WTC11 (cell line): ENCODE measurements around the gene ZC3H12A. TPM values are rescaled to one million over a fixed set of nuclear protein-coding genes. Genes with fewer than 3 reads are reported as not detected.

ENCODE experiments used
- ATAC-seq: fragments of 200-7000 bp; cut with Tn5 transposase; 2 replicates; pipeline ENCODE4 v1.10.0; 2021; ENCODE audit warnings: mild to moderate bottlenecking, moderate library complexity
- CTCF ChIA-PET: fragments of 300-600 bp; sonication (Branson Sonifier 250); formaldehyde crosslinking; loops from one replicate; lab custom pipeline; 2021; ENCODE audit warnings: antibody characterized with exemption; lab: Charles Lee
- POLR2A ChIA-PET: fragments of 350-600 bp; sonication (Branson Sonifier 250); formaldehyde crosslinking; loops from one replicate; lab custom pipeline; 2021; ENCODE audit warnings: antibody characterized with exemption; lab: Charles Lee
- DNase-seq: peaks from one replicate; pipeline ENCODE4 v3.0.0; 2021; ENCODE audit warnings: low spot score
- H3K27ac Mint-ChIP-seq: 2 replicates; pipeline ENCODE4 v1.8.0; 2021; ENCODE audit warnings: mixed read lengths
- H3K27me3 Mint-ChIP-seq: 2 replicates; pipeline ENCODE4 v1.8.0; 2021; ENCODE audit warnings: low read depth, mild to moderate bottlenecking, moderate library complexity, mixed read lengths
- H3K36me3 Mint-ChIP-seq: 2 replicates; pipeline ENCODE4 v1.8.0; 2021; ENCODE audit warnings: mixed read lengths
- H3K4me1 Mint-ChIP-seq: 2 replicates; pipeline ENCODE4 v1.8.0; 2022; ENCODE audit warnings: mixed read lengths
- H3K4me3 Mint-ChIP-seq: 2 replicates; pipeline ENCODE4 v1.8.0; 2021; ENCODE audit warnings: mild to moderate bottlenecking, moderate library complexity, mixed read lengths
- H3K9me3 Mint-ChIP-seq: 2 replicates; pipeline ENCODE4 v1.8.0; 2021; ENCODE audit warnings: mixed read lengths
- ATF1 ChIP-seq: sonication (generic); formaldehyde crosslinking; IDR thresholded peaks from 2 replicates; pipeline ENCODE4 v1.8.1; 2023; ENCODE audit warnings: mild to moderate bottlenecking, moderate library complexity, missing genetic modification reagents
- ATF6 ChIP-seq: sonication (generic); formaldehyde crosslinking; IDR thresholded peaks from 2 replicates; pipeline ENCODE4 v1.8.1; 2023; ENCODE audit warnings: mild to moderate bottlenecking, missing genetic modification reagents
- ELF4 ChIP-seq: sonication (generic); formaldehyde crosslinking; IDR thresholded peaks from 2 replicates; pipeline ENCODE4 v1.8.1; 2022; ENCODE audit warnings: low read depth, mild to moderate bottlenecking, moderate library complexity, missing genetic modification reagents
- FOXP1 ChIP-seq: sonication (generic); formaldehyde crosslinking; IDR thresholded peaks from 2 replicates; pipeline ENCODE4 v1.8.0; 2022; ENCODE audit warnings: missing genetic modification reagents, mild to moderate bottlenecking, moderate library complexity, borderline replicate concordance
- IRF1 ChIP-seq: sonication (generic); formaldehyde crosslinking; IDR thresholded peaks from 2 replicates; pipeline ENCODE4 v1.8.0; 2023; ENCODE audit warnings: missing genetic modification reagents
- IRF2 ChIP-seq: sonication (generic); formaldehyde crosslinking; IDR thresholded peaks from 2 replicates; pipeline ENCODE4 v1.8.0; 2022; ENCODE audit warnings: low read depth, missing genetic modification reagents, borderline replicate concordance
- JUN ChIP-seq: sonication (generic); formaldehyde crosslinking; IDR thresholded peaks from 2 replicates; pipeline ENCODE4 v1.8.0; 2023; ENCODE audit warnings: mild to moderate bottlenecking, missing genetic modification reagents
- MAX ChIP-seq: sonication (generic); formaldehyde crosslinking; IDR thresholded peaks from 2 replicates; pipeline ENCODE4 v1.8.0; 2022; ENCODE audit warnings: mild to moderate bottlenecking, missing genetic modification reagents
- NFATC4 ChIP-seq: fragments of 250-450 bp; sonication (Bioruptor Pico); IDR thresholded peaks from 2 replicates; pipeline ENCODE4 v1.9.0; 2021; ENCODE audit warnings: mild to moderate bottlenecking
- NFYB ChIP-seq: sonication (generic); formaldehyde crosslinking; conservative IDR thresholded peaks from 2 replicates; pipeline ENCODE4 v1.8.0; 2022; ENCODE audit warnings: low read depth, missing genetic modification reagents
- NR1H2 ChIP-seq: sonication (generic); formaldehyde crosslinking; IDR thresholded peaks from 2 replicates; pipeline ENCODE4 v1.9.0; 2021; ENCODE audit warnings: mild to moderate bottlenecking, moderate library complexity, missing genetic modification reagents
- PRRX2 ChIP-seq: fragments of 250-450 bp; sonication (Bioruptor Pico); IDR thresholded peaks from 2 replicates; pipeline ENCODE4 v1.8.0; 2021; ENCODE audit warnings: mild to moderate bottlenecking
- ZNF232 ChIP-seq: sonication (generic); formaldehyde crosslinking; IDR thresholded peaks from 2 replicates; pipeline ENCODE4 v1.8.0; 2022; ENCODE audit warnings: mild to moderate bottlenecking, missing genetic modification reagents
- ZNF263 ChIP-seq: sonication (generic); formaldehyde crosslinking; IDR thresholded peaks from 2 replicates; pipeline ENCODE4 v1.8.1; 2022; ENCODE audit warnings: low read depth, mild to moderate bottlenecking, moderate library complexity, missing genetic modification reagents
- ZNF317 ChIP-seq: sonication (generic); formaldehyde crosslinking; IDR thresholded peaks from 2 replicates; pipeline ENCODE4 v1.8.1; 2023; ENCODE audit warnings: low read depth, mild to moderate bottlenecking, moderate library complexity, missing genetic modification reagents, borderline replicate concordance
- total RNA-seq: library from RNA; stranded (reverse); gene quantifications from 3 replicates; pipeline ENCODE4 v1.2.3, GENCODE V29; 2021
- TF ChIP-seq, protein P1 (sequence below): fragments of 250-450 bp; sonication (Bioruptor Pico); IDR thresholded peaks from 2 replicates; pipeline ENCODE4 v1.9.0; 2021; ENCODE audit warnings: mild to moderate bottlenecking, borderline replicate concordance
- TF ChIP-seq, protein P2 (sequence below): sonication (generic); formaldehyde crosslinking; conservative IDR thresholded peaks from 2 replicates; pipeline ENCODE4 v1.8.1; 2023; ENCODE audit warnings: mild to moderate bottlenecking, low read depth, missing genetic modification reagents, moderate library complexity

The ZC3H12A gene
- total RNA-seq, 1 experiment from 2014 or later, result 10.9 TPM

DNA sequence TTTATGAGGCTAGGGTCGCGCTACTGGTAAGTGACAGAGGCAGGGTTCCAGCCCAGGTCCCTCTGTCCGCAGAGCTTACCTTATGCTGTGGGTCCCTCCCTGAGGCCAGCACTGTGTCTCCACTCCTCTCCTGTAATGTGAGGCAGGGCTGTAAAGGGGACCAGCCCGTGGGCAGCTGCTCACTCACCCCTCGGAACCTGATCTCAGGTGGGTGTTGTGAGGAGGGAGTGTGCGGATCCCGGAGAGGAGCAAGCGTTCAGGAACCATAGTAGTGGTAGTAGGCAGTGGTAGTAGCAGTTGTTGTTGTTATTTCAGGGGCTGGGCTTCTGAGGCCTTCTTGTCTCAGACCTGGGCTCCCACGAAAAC lies 1.7 kb downstream of the ZC3H12A start:
- H3K4me1 Mint-ChIP-seq, result peaks cover 57% of the 10 kb centered on the region
- ATAC-seq (no peak), DNase-seq (no peak)
- no peak for TF ChIP-seq PRRX2 (CRISPR knock-in tag)
- no peak for TF ChIP-seq ZNF317
- no peak for TF ChIP-seq NFATC4 (CRISPR knock-in tag)
- TF ChIP-seq ZNF263 (CRISPR knock-in tag), result no peak
- TF ChIP-seq FOXP1 (CRISPR knock-in tag), result no peak
- TF ChIP-seq ZNF232 (CRISPR knock-in tag), result no peak
- TF ChIP-seq, protein P1, sequence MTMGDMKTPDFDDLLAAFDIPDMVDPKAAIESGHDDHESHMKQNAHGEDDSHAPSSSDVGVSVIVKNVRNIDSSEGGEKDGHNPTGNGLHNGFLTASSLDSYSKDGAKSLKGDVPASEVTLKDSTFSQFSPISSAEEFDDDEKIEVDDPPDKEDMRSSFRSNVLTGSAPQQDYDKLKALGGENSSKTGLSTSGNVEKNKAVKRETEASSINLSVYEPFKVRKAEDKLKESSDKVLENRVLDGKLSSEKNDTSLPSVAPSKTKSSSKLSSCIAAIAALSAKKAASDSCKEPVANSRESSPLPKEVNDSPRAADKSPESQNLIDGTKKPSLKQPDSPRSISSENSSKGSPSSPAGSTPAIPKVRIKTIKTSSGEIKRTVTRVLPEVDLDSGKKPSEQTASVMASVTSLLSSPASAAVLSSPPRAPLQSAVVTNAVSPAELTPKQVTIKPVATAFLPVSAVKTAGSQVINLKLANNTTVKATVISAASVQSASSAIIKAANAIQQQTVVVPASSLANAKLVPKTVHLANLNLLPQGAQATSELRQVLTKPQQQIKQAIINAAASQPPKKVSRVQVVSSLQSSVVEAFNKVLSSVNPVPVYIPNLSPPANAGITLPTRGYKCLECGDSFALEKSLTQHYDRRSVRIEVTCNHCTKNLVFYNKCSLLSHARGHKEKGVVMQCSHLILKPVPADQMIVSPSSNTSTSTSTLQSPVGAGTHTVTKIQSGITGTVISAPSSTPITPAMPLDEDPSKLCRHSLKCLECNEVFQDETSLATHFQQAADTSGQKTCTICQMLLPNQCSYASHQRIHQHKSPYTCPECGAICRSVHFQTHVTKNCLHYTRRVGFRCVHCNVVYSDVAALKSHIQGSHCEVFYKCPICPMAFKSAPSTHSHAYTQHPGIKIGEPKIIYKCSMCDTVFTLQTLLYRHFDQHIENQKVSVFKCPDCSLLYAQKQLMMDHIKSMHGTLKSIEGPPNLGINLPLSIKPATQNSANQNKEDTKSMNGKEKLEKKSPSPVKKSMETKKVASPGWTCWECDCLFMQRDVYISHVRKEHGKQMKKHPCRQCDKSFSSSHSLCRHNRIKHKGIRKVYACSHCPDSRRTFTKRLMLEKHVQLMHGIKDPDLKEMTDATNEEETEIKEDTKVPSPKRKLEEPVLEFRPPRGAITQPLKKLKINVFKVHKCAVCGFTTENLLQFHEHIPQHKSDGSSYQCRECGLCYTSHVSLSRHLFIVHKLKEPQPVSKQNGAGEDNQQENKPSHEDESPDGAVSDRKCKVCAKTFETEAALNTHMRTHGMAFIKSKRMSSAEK (CRISPR knock-in tag), result no peak
- TF ChIP-seq, protein P2, sequence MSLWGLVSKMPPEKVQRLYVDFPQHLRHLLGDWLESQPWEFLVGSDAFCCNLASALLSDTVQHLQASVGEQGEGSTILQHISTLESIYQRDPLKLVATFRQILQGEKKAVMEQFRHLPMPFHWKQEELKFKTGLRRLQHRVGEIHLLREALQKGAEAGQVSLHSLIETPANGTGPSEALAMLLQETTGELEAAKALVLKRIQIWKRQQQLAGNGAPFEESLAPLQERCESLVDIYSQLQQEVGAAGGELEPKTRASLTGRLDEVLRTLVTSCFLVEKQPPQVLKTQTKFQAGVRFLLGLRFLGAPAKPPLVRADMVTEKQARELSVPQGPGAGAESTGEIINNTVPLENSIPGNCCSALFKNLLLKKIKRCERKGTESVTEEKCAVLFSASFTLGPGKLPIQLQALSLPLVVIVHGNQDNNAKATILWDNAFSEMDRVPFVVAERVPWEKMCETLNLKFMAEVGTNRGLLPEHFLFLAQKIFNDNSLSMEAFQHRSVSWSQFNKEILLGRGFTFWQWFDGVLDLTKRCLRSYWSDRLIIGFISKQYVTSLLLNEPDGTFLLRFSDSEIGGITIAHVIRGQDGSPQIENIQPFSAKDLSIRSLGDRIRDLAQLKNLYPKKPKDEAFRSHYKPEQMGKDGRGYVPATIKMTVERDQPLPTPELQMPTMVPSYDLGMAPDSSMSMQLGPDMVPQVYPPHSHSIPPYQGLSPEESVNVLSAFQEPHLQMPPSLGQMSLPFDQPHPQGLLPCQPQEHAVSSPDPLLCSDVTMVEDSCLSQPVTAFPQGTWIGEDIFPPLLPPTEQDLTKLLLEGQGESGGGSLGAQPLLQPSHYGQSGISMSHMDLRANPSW (CRISPR knock-in tag), result no peak
- no peak for TF ChIP-seq ATF6 (CRISPR knock-in tag)
- TF ChIP-seq NR1H2, result no peak
- no peak for TF ChIP-seq NFYB
- TF ChIP-seq IRF2, result no peak
- no peak for TF ChIP-seq ATF1 (CRISPR knock-in tag)
- no peak for TF ChIP-seq ELF4 (CRISPR knock-in tag)
- TF ChIP-seq IRF1 (CRISPR knock-in tag), result no peak
- TF ChIP-seq MAX (CRISPR knock-in tag), result no peak
- TF ChIP-seq JUN (CRISPR knock-in tag), result no peak
- TF ChIP-seq, all 79 proteins: peak for 0
- H3K9me3 Mint-ChIP-seq, result no peaks in the 10 kb centered on the region
- H3K27me3 Mint-ChIP-seq, result peaks cover 23% of the 10 kb centered on the region
- POLR2A ChIA-PET, result interaction anchor here (2.7 kb wide), 1 partner anchor 9 kb away, joined by 13 read pairs; no protein-coding TSS in a partner anchor
- H3K4me3 Mint-ChIP-seq, result peak overlapping the region; percentile 73
- H3K36me3 Mint-ChIP-seq, result peaks cover 8% of the 10 kb centered on the region
- H3K27ac Mint-ChIP-seq, result peak overlapping the region; percentile 93
- CTCF ChIA-PET, result interaction anchor here (3.1 to 6.4 kb wide), 3 partner anchors 11 to 39 kb away, joined by 16 to 109 read pairs (median 30); partner anchors contain the start of gene MEAF6
